Measurements from ENCODE around the gene RBFA. TPM values are rescaled to one million over a fixed set of nuclear protein-coding genes. Genes with fewer than 3 reads are reported as not detected.

Gene RBFA, protein sequence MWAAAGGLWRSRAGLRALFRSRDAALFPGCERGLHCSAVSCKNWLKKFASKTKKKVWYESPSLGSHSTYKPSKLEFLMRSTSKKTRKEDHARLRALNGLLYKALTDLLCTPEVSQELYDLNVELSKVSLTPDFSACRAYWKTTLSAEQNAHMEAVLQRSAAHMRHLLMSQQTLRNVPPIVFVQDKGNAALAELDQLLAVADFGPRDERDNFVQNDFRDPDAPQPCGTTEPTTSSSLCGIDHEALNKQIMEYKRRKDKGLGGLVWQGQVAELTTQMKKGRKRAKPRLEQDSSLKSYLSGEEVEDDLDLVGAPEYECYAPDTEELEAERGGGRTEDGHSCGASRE
- total RNA-seq (2014; rRNA removed; shearing (Covaris generic)) (43.3 and 46.5 TPM in 2 replicates), polyA plus RNA-seq (2016; fragmentation: Nextera tagmentation; extraction: Ambion mirVana) (33.8 and 36.3 TPM in 2 replicates)
- long read RNA-seq, transcript RBFA-202 (7 exons, 1,407 nt): major isoform, 45 of 52 reads
- long read RNA-seq, partial matches to known transcripts: 0 of 52 reads
- long read RNA-seq, other reads (novel, unspliced or antisense): 5 of 52 reads

DNA sequence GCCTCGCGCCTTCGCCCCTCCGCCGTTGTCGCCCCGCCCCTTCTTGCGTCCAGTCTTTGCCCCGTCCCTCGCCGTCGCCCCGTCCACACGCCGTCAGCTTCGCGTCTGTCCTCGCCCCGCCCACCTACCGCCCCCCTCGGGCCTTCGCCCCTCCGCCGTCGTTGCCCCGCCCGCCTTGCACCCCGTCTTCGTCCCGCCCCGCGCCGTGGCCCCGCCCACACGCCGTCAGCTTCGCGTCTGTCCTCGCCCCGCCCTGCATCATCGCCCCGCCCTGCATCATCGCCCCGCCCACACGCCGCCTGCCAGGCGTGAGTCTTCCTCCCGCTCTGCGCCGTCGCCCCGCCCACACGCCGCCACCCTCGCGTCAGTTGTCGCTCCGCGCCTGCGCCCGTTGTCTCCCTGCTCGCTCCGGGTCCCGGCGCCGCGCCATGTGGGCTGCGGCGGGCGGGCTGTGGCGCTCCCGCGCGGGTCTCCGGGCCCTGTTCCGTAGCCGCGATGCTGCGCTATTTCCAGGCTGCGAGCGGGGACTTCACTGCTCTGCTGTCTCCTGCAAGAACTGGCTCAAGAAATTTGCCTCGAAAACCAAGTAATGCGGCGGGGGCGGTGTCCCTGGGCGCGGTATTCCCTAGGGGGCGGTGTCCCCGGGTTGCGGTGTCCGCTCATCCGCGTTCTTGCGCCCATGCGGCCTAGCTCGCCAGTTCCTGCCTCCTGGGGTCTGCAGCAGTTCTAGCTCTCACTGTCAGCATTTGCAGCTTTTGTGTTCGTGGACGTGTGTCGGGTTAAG lies at the start of gene RBFA:
Gene RBFA, plus strand, starts transcription at position 367 of the 784 bp plus-strand sequence. Its CDS starts 62 bp downstream, at position 429.
- Histone ChIP-seq H3F3A (replicated peaks; ENCODE audit: low read depth) (no peaks in the 10 kb centered on the region), H3K9me2 (ENCODE audit: insufficient read depth) (no peaks in the 10 kb centered on the region; the same call in 1 of the 2 replicates), H3K27me3 (ENCODE audit: insufficient read depth) (no peaks in the 10 kb centered on the region), H3K79me2 (replicated peaks; ENCODE audit: insufficient read depth) (peaks cover 40% of the 10 kb centered on the region), H3K4me1 (ENCODE audit: insufficient read depth) (no peaks in the 10 kb centered on the region; the same call in 1 of the 2 replicates), H3K27ac (ENCODE audit: low read depth) (peak within 1 kb of the TSS; percentile 92), H3K4me2 (peak within 1 kb of the TSS; percentile 93), H3K4me3 (peak within 1 kb of the TSS; percentile 85), H3K36me3 (ENCODE audit: insufficient read depth) (no peaks in the 10 kb centered on the region), H2AFZ (peak within 1 kb of the TSS; percentile 94), H4K20me1 (replicated peaks; ENCODE audit: insufficient read depth) (peaks cover 6% of the 10 kb centered on the region; the same call in 1 of the 2 replicates)
- H3K9me3 Mint-ChIP-seq: no peaks in the 10 kb centered on the region; the same call in 2 of the 3 replicates
- peak; percentile 99 for DNase-seq (ENCODE audit: low spot score)
- TF ChIP-seq, protein P1, sequence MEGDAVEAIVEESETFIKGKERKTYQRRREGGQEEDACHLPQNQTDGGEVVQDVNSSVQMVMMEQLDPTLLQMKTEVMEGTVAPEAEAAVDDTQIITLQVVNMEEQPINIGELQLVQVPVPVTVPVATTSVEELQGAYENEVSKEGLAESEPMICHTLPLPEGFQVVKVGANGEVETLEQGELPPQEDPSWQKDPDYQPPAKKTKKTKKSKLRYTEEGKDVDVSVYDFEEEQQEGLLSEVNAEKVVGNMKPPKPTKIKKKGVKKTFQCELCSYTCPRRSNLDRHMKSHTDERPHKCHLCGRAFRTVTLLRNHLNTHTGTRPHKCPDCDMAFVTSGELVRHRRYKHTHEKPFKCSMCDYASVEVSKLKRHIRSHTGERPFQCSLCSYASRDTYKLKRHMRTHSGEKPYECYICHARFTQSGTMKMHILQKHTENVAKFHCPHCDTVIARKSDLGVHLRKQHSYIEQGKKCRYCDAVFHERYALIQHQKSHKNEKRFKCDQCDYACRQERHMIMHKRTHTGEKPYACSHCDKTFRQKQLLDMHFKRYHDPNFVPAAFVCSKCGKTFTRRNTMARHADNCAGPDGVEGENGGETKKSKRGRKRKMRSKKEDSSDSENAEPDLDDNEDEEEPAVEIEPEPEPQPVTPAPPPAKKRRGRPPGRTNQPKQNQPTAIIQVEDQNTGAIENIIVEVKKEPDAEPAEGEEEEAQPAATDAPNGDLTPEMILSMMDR (conservative IDR thresholded peaks at IDR 0.05; ENCODE audit: low read depth in 2 of 2): peak; percentile 46 to 49; a peak in 3 of 4 replicates
- TF ChIP-seq EZH2 (IDR thresholded peaks at IDR 0.05; ENCODE audit: low read depth, unreplicated experiment) (no peak), POLR2AphosphoS5 (IDR thresholded peaks at IDR 0.05; ENCODE audit: low read depth) (peak; percentile 83), CREB1 (CRISPR knock-in tag; IDR thresholded peaks at IDR 0.05; ENCODE audit: low read depth) (peak; percentile 55)
- H3K36me3 Mint-ChIP-seq (ENCODE audit: low read depth): peaks cover 19% of the 10 kb centered on the region
- H3K27me3 Mint-ChIP-seq (ENCODE audit: insufficient read depth, low read depth, poor library complexity): peaks cover 14% of the 10 kb centered on the region
- peak within 1 kb of the TSS; percentile 97 for H3K27ac Mint-ChIP-seq
- ATAC-seq: peak; percentile 78
- peaks cover 21% of the 10 kb centered on the region for H3K4me1 Mint-ChIP-seq
- H3K4me3 Mint-ChIP-seq: peak within 1 kb of the TSS; percentile 84

DNA sequence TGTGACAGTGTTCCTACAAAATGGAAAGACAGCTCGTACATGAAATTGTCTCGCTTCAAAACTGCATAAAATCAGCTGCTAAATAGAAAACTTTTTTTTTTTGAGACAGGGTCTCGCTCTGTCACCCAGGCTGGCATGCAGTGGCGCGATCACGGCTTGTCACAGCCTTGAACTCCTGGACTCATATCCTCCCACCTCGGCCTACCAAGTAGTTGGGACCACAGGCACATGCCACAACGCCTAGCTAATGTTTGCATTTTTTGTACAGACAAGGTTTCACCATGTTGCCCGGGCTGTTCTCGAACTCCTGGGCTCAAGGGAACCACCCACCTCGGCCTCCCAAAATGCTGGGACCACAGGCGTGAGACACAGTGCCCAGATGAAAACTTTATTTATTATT lies 49.1 kb upstream of the RBFA start:
- H3K4me3 ChIP-seq: no peak overlapping the region
- H3K27ac Mint-ChIP-seq: no peak overlapping the region
- H3F3A ChIP-seq (replicated peaks; ENCODE audit: low read depth): no peaks in the 10 kb centered on the region
- peaks cover 8% of the 10 kb centered on the region for H3K36me3 ChIP-seq (ENCODE audit: insufficient read depth)
- H3K27me3 Mint-ChIP-seq (ENCODE audit: insufficient read depth, low read depth, poor library complexity): peaks cover 3% of the 10 kb centered on the region
- DNase-seq (ENCODE audit: low spot score) (no peak), ATAC-seq (no peak)
- no peak overlapping the region for H3K4me3 Mint-ChIP-seq
- H3K4me1 Mint-ChIP-seq: peaks cover 24% of the 10 kb centered on the region
- no peak overlapping the region for H3K4me2 ChIP-seq
- peaks cover 41% of the 10 kb centered on the region for H4K20me1 ChIP-seq (replicated peaks; ENCODE audit: insufficient read depth)
- H3K9me2 ChIP-seq (ENCODE audit: insufficient read depth): no peaks in the 10 kb centered on the region
- H3K79me2 ChIP-seq (replicated peaks; ENCODE audit: insufficient read depth): peaks cover 80% of the 10 kb centered on the region
- H2AFZ ChIP-seq: no peak overlapping the region
- H3K36me3 Mint-ChIP-seq (ENCODE audit: low read depth): peaks cover 34% of the 10 kb centered on the region
- H3K9me3 Mint-ChIP-seq: no peaks in the 10 kb centered on the region; the same call in 2 of the 3 replicates
- no peak overlapping the region for H3K27ac ChIP-seq (ENCODE audit: low read depth)
- H3K4me1 ChIP-seq (ENCODE audit: insufficient read depth): peaks cover 4% of the 10 kb centered on the region; the same call in 1 of the 2 replicates
- H3K27me3 ChIP-seq (ENCODE audit: insufficient read depth): no peaks in the 10 kb centered on the region
- TF ChIP-seq, protein P2, sequence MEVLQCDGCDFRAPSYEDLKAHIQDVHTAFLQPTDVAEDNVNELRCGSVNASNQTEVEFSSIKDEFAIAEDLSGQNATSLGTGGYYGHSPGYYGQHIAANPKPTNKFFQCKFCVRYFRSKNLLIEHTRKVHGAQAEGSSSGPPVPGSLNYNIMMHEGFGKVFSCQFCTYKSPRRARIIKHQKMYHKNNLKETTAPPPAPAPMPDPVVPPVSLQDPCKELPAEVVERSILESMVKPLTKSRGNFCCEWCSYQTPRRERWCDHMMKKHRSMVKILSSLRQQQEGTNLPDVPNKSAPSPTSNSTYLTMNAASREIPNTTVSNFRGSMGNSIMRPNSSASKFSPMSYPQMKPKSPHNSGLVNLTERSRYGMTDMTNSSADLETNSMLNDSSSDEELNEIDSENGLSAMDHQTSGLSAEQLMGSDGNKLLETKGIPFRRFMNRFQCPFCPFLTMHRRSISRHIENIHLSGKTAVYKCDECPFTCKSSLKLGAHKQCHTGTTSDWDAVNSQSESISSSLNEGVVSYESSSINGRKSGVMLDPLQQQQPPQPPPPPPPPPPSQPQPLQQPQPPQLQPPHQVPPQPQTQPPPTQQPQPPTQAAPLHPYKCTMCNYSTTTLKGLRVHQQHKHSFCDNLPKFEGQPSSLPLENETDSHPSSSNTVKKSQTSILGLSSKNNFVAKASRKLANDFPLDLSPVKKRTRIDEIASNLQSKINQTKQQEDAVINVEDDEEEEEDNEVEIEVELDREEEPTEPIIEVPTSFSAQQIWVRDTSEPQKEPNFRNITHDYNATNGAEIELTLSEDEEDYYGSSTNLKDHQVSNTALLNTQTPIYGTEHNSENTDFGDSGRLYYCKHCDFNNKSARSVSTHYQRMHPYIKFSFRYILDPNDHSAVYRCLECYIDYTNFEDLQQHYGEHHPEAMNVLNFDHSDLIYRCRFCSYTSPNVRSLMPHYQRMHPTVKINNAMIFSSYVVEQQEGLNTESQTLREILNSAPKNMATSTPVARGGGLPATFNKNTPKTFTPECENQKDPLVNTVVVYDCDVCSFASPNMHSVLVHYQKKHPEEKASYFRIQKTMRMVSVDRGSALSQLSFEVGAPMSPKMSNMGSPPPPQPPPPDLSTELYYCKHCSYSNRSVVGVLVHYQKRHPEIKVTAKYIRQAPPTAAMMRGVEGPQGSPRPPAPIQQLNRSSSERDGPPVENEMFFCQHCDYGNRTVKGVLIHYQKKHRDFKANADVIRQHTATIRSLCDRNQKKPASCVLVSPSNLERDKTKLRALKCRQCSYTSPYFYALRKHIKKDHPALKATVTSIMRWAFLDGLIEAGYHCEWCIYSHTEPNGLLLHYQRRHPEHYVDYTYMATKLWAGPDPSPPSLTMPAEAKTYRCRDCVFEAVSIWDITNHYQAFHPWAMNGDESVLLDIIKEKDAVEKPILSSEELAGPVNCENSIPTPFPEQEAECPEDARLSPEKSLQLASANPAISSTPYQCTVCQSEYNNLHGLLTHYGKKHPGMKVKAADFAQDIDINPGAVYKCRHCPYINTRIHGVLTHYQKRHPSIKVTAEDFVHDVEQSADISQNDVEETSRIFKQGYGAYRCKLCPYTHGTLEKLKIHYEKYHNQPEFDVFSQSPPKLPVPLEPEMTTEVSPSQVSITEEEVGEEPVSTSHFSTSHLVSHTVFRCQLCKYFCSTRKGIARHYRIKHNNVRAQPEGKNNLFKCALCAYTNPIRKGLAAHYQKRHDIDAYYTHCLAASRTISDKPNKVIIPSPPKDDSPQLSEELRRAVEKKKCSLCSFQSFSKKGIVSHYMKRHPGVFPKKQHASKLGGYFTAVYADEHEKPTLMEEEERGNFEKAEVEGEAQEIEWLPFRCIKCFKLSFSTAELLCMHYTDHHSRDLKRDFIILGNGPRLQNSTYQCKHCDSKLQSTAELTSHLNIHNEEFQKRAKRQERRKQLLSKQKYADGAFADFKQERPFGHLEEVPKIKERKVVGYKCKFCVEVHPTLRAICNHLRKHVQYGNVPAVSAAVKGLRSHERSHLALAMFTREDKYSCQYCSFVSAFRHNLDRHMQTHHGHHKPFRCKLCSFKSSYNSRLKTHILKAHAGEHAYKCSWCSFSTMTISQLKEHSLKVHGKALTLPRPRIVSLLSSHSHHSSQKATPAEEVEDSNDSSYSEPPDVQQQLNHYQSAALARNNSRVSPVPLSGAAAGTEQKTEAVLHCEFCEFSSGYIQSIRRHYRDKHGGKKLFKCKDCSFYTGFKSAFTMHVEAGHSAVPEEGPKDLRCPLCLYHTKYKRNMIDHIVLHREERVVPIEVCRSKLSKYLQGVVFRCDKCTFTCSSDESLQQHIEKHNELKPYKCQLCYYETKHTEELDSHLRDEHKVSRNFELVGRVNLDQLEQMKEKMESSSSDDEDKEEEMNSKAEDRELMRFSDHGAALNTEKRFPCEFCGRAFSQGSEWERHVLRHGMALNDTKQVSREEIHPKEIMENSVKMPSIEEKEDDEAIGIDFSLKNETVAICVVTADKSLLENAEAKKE (CRISPR knock-in tag; IDR thresholded peaks at IDR 0.05): no peak
- TF ChIP-seq NANOG (IDR thresholded peaks at IDR 0.05; ENCODE audit: borderline replicate concordance) (no peak), JUNB (IDR thresholded peaks at IDR 0.05; ENCODE audit: unreplicated experiment) (no peak), ZNF331 (CRISPR knock-in tag; IDR thresholded peaks at IDR 0.05; ENCODE audit: low read depth) (no peak), STAT1 (IDR thresholded peaks at IDR 0.05; ENCODE audit: unreplicated experiment) (no peak), EZH2 (IDR thresholded peaks at IDR 0.05; ENCODE audit: low read depth, unreplicated experiment) (no peak)
